NK-92 (cell line): ENCODE measurements around the gene TAF12.
"Not testable (repeated sequence)": the region's sequence is repeated elsewhere in the genome, so short reads cannot be mapped to it uniquely, and the experiment has no call there.

Experiments used
- DNase-seq: peaks from one replicate; lab custom pipeline; 2025; ENCODE audit not compliant: unreplicated experiment; lab: John Stamatoyannopoulos, UW

TAF12 gene

DNA sequence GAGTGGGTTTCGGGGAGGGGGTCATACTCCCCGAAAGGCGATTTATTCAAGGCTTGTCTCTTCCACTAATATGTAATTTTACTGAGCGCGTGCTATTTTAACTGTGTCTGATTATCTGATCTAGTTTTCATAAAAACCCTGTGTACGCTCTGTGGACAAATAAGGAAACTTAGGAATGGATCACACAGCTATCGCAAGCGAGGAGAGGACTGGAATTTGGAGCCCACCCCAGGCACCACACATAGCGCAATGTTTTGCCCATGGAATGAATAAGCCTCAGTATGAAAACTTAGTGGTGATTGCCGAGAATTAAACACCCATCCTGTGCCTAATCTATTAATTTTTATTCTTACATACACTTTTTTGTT lies 60.6 kb downstream of the TAF12 start:
- DNase-seq: no peak

DNA sequence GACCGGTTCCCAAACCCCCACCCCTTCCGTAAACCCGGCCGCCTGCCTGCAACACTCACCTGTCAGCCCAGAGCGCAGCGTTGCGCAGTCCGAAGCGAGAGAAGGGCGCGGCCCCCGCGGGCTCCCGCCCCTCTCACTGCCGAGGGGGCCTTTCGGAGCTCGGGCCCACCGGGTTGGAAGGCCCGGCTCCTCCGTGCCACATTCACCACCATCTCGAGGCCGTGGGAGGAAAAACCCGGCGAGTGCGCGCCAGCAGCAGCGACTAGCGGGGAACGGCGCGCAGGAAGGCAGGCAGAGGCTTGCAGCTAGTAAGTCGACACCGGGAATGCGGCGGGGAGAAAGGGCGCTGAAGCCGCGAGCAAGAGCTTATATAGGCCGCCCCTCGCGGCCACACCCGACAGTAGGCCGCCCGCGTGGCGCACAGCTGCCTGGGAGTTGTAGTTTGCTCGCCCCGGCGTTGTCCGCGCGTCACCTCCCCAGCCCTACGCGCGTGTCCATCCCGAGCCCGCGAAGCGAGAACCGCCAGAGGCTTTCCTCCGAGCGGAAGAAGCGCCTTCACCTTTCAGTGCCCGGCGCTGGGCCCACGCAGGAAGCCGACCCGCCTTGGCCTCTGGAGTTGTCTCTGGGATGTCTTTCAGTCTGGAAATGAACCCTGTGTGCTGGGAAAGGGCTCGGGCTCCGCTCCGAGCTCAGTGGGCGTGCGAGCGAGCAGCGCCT lies 61.2 kb downstream of the TAF12 start:
- no peak for DNase-seq

DNA sequence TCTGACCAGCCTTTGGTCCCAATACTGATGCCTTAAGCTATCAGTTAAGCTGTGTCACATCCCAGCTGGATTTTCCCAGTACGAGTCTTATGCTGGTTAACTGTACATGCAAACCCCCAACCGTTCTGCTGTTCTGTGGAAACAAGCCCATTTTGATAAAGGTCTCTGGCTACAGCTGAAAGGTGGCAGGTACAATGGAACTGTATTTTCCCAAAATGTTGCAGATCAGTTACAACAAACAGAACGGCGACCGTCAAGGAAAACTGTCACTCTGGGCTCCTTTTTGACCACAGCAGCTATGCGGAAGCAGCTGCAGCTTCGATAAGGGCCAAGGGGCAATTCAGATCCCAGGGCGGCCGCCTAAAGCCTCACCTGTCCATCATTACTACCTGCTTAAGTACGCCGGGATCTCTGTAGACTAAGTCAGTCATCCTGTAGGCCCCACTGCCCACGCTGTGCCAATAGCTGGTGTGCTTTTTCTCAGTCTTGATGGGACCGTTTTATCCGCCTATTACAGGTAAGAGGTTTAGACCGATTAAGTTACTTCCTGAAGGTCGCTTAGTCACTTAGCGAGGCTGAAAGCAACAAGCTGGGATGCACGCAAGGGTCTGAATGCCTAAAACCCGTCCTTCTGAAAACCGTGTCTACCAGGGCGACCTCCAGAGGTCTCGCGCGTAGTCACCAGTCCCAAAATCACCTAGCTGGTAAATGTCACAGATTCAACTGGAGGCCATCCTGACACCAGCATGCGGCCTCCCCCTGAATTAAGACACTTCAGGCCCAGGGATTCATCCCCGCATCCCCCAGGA lies 61.9 kb downstream of the TAF12 start:
- no peak for DNase-seq

DNA sequence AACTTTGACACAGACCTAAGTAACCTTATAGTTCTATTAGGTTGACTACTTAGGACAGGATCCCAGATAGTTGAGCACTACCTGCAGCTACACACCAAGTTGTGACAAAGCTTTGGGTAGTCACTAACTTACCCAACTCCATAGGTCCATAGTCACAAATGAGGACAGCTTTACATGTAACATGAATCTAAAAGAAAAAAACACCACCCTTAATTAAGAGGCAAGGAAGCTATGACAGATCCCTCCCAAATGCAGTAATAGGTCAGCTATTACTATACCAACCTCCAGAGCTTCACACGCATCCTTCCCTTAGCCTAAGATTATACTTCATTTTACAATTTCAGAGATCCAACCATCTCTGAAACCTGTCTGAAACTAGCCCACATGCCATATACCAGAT lies 63.5 kb downstream of the TAF12 start:
- no peak for DNase-seq

DNA sequence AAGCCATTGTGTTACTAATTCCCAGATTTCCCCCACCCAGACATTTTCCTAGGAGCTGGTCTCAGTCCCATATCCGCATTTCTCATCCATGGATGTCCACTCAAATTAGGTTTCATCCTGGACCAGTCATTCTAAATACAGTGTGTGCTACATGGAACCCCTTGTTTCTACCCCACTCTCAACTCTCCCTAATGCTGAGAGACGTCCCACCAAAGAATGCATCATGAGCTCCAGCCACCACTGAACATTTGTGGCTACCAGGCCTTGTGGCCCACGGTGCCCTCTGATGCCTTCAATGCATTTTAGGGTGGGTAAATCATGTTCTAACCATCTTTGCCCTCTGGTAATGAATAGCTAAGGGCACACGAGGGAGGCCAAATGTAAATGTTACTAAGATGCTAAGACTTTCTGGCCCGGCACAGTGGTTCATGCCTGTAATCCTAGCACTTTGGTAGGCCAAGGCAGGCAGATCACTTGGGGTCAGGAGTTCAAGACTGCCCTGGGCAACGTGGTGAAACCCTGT lies 64.1 kb downstream of the TAF12 start:
- no peak for DNase-seq

DNA sequence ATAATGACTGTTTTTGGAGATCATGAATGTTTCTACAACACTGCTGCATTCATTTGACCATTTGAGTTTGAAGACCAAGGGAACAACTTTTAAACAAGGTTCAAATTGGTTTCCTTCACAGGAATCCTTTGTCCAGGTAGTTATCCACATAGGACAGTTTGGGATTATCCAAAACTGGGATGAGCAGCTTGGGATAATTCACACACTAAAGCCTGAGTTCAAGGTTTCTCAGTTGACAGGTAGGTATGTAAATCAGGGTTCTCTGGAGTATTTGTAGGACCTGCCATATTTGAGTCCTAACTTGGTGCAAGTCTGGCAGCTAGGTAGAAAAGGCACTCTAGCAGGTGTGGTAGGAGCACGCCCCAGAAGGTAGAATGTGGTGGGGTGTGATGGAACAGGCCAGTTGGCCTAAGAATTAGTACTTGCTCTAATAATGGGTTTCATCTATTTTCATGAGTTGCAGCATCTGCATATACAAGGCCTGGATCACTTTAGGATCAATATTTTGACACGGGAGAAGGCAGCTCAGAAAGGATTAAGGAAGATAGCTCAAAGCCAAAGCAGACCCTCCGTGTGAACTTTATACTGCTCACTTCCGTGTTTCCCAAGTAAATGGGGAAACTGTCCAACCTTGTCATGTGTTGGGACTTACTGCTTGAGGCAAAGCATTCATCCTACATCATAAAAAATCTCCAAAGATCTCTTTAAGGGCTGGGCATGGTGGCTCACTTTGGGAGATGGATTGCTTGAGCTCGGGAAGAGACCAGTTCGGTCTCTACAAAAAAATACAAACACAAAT lies 64.9 kb downstream of the TAF12 start:
- DNase-seq: no peak

DNA sequence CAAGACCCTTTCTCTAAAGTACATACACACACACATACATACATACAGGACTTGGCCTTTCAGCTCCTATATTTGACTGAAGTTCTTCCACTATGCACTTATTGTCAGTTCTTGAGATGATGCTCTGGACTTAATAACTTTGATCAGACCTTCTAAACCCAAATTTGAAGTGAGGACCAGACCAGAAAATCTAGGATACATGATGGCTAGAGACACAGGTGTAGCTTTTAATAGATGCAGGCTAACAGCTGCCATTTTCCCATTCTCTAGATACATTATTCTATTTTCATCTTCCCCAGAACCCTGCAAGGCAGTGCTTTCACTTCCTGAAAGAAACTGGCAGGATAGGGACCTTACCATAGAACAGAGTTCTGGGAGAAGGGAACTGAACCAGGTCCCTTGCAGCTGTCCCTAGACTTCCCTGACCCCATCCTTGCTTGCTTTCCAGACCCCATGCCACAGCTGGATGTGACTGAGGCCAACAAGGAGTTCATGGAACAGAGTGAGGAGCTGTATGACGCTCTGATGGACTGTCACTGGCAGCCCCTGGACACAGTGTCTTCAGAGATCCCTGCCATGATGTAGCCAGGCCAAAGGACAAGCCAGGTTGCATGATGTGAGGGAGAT lies 65.7 kb downstream of the TAF12 start:
- no peak for DNase-seq

DNA sequence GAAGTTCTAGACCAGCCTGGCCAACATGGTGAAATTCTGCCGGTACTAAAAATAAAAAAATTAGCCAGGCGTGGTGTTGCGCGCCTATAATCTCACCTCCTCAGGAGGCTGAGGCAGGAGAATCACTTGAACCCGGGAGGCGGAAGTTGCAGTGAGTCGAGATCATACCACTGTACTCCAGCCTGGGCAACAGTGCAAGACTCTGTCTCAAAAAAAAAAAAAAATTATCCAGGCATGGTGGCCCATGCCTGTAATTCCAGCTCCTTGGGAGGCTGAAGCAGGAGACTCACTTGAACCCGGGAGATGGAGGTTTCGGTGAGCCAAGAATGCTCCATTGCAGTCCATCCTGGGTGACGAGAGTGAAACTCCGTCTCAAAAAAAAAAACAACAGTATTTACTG lies 69.3 kb downstream of the TAF12 start:
- DNase-seq: no peak

DNA sequence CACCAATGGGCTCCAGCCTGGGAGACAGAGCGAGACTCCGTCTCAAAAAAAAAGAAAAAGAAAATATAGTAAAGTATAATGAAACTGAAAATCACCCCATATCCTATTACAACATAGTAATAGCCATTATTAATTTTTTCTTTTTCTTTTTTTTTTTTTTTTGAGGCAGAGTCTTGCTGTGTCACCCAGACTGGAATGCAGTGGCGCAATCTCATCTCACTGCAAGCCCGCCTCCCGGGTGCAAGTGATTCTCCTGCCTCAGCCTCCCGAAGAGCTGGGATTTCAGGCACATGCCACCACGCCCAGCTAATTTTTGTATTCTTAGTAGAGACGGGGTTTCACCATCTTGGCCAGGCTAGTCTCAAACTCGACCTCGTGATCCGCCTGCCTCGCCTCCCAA lies 70.0 kb downstream of the TAF12 start:
- DNase-seq: not testable (repeated sequence)

DNA sequence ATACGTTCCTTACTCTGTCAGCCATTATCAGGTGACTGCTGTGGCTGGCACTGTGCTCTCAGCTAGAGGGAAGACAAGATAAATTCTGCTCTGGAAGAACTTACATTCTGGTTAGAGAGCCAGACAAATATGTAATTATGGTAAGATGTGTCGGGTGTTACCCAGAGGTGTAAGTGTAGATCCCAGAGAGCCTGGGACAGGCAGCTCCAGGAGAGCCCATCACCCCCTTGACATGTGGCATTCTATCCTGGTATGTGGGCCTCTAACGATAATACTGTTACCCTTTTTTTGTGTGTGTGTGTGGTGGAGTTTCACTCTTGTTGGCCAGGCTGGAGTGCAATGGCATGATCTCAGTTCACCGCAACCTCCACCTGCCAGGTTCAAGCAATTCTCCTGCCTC lies 71.0 kb downstream of the TAF12 start:
- DNase-seq: no peak

DNA sequence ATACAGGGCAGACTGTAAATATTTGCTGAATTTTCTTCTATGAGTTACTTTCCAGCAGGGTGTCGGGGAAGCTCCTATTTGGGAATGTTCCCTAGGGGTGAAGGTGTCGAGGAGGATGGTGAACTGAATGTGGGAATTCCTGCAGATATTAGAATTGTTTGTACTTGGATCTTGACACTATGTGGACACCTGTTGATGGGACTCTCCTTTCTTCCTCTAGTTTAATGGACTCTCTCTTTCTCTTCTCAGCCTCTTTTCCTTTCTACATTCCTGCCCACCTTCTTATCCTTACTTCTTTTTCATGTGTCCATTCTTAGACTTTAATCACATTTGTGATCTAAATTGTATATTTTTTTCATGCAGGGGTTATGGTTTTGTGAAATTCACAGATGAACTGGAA lies 75.9 kb downstream of the TAF12 start:
- no peak for DNase-seq

DNA sequence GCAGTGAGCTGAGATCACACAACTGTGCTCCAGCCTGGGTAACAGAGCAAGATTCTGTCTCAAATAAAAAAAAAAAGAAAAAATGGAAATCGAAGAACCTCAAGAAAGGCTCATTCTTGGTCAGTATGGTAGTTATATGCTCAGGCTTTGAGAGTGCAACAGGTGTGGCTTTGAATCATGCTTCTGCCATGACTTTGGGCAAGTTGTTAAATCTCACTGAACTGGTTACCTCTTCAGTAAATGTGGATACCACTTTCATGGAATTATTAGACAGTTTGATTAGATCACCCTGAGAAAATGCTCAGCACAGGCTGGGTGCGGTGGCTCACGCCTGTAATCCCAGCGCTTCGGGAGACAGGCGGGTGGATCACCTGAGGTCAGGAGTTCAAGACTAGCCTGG lies 77.1 kb downstream of the TAF12 start:
- no peak for DNase-seq

DNA sequence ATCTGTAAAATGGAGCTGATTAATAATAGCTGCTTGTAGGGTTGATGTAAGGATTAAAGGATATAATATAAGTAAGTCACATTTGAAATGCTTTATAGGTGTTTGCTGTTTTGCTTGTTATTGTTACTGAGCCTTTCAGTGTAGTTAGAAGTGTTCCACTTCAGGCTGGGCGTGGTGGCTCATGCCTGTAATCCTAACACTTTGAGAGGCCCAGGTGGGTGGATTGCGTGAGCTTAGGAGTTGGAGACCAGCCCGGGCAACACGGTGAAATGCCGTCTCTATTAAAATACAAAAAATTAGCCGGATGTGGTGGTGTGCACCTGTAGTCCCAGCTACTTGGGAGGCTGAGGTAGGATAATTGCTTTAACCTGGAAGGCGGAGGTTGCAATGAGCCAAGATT lies 77.8 kb downstream of the TAF12 start:
- DNase-seq: no peak

DNA sequence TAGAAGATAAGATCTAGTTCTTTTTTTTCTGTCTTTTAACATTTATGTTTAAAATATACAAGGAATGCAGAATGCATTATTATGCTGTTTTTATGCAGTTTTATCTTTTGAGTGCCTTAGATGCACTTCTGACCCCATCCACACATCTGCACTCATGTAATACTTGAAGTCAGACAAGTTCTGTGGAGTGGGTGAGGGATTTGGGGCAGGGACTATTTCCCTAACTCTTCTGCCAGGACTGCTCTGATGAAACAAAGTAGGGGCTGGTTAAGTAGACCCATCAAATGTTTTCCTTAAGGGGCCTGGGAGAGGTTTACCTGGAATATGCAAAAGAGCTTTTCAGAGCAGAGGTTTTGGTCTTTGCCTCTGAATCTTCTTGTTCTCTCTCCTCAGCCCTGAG lies 78.6 kb downstream of the TAF12 start:
- DNase-seq: no peak

DNA sequence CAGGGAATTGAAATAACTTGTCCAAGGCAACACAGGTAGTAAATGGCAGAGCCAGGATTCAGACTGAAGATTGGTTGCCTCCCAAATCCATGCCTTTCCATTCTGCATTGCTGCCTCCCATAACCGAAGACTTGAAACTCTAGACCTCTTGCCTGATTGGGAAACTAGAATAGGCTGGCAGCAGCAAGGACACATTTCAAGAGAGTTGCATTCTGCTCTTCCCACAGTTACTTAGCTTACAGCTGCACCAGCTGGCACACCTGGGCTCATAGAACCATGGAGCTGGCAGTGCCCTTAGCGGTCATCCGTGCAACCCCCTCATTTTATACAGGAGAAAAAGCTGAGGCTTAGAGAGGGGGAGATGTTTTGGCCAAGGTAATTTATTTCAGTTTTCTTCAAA lies 82.0 kb downstream of the TAF12 start:
- no peak for DNase-seq
